GM03348 (cell line): ENCODE data around the gene ABCA13.

Experiments used
- DNase-seq: peaks from one replicate; pipeline ENCODE4 v3.0.0; 2012; ENCODE audit warnings: low spot score

ABCA13 gene

DNA sequence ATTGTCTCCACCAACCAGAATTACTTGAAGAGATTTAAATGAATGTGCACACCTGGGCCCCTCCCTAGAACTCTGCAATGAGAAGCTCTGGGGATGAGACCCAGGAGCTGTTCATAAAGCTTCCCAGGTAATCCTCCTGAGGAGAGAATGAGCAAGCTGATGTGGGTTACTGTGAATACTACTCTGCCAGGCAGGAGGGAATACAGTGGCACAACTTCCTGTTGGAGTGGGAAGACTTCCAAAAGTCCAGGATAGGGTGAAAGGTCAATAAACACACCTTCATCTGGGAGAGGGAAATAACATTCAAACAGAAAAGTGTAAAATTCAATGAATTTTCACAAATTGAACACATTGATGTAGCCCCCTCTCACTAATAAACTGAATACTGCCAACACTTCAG lies 351.4 kb downstream of the ABCA13 start:
- DNase-seq: no peak

DNA sequence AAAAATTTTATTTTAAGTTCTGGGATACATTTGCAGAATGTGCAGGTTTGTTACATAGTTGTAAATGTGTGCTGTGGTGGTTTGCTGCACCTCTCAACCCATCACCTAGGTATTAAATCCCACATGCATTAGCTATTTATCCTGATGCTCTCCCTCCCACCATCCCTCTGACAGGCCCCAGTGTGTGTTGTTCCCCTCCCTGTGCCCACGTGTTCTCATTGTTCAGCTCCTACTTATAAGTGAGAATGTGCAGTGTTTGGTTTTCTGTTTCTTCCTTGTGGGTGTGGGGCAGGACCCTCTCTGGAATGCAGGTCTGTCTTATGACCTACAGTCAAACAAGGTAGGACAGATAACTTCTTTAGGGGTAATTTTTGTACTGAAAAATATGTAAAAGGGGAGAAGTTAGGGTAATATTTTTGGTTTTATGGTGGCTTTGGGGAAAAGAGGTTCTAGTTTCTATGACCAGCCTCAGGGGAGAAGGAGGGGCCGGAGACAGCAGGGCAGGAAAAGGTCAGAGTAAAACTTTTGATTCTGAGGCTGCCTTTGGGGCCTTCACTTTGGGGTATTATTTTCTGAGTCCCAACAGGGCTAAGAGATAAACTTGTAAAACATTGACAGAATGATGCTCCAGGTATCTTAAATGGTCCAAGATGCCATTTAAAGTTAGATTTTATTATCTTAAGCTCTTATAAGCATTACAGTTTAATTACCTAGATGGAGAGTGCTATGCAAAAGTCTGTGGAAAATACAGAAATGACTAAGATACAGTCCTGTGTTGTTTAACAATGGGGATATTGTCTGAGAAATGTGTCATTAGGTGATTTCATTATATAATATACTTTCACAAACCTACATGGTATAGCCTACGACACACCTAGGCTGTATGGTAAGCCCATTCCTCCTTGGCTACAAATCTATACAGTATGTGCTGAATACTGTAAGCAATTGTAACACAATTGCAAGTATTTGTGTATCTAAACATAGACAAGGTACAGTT lies 354.8 kb downstream of the ABCA13 start:
- DNase-seq: no peak

- DNase-seq: no peak
Measured at GRCh38 chr7:48528646-48529045, 357.4 kb downstream of the ABCA13 start.

DNA sequence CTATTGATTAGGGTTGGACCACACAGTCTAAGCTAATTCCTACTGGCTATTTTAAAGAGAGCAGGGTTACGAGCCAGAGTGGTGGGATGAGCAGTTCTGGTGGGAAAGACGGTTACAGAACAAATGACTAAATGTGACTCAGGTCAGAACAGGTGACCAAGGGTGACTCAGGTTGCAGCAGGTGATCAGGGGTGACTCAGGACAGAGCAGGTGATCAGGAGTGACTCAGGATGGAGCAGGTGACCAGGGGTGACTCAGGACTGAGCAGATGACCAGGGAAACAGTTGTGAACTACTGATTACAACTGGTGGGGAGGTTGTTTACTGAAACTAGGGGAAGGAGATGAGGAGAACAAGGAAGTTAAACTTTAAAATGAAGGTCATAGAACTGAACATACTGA lies 366.3 kb downstream of the ABCA13 start:
- DNase-seq: no peak

GRCh38 chr7:48540746-48541145 lies 369.5 kb downstream of the ABCA13 start:
- DNase-seq: no peak

DNA sequence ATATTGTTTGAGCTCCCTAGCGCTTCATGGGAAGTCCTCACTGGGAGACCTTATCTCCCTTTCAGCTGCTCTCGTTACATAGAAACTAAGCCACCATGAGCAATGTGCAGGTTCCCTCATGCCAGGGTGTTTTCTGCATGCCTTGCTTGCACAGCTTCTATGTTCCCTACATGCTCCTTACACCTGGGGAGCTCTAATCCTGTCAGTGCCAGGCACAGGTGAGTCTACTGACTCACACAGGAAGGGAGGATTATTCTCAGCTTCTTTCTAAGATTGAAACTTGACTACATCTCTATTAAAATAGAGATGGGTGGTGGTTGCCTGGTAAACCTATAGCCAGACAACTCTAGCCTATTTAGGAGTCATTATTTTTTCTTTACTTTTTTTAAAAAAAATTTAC lies 377.4 kb downstream of the ABCA13 start:
- no peak for DNase-seq

DNA sequence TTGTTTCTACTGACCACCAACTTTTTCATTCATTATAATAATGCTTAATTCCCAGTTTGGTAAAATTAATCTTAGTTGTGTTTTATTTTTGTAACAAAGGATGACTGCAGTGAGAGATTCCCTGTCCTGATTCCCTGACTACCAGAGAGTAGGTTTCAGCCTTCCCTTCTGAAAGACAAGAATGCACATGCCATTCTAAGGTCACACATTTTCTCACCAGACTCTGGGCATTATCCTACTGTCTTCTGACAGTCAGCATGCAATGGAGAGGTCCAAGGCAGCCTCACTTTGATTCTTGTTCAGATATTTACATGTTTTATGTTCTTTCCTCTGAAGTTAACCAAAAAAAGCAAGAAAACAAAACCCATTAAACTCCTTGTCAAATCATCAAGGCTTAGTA lies 380.4 kb downstream of the ABCA13 start:
- no peak for DNase-seq

DNA sequence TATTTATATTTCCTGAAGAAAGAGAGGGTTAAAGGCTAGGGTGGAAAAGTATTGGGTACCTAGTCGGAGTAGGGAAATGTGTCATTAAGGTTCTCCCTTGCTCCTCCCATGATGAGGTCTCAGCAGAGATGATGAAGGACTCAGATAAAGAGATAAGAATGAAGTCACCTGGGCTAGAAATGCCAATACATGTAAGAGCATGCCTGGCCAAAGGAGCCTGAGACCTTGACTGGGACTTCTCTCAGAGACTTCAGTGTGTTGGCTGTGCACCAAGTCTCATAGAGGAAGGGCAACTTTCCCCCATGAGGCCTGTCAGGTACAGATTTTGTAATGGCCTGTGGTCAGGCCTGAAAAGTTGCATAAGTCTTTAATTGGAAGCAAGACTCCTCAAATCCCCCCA lies 392.1 kb downstream of the ABCA13 start:
- no peak for DNase-seq

GRCh38 chr7:48575516-48575915 lies 404.3 kb downstream of the ABCA13 start:
- no peak for DNase-seq

GRCh38 chr7:48587475-48587874 lies 416.2 kb downstream of the ABCA13 start:
- DNase-seq: no peak

- no peak for DNase-seq
Measured at GRCh38 chr7:48594349-48594748, 423.1 kb downstream of the ABCA13 start.

- DNase-seq: no peak
Measured at GRCh38 chr7:48595756-48596155, 424.5 kb downstream of the ABCA13 start.

DNA sequence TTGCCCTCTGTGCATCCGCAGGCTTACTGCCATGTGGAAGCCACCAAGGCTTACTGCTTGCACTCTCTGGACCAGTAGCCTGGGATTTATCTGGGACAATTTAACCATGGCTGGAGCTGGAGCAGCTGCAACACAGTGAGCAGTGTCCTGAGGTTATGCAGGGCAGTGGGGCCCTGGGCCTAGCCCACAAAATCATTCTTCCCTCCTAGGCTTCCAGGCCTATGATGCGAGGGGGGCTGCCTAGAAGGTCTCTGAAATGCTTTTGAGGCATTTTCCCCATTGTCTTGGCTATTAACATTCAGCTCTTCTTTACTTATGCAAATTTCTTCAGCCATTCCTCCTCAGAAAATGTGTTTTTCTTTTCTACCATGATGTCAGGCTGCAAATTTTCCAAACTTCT lies 439.4 kb downstream of the ABCA13 start:
- no peak for DNase-seq

- no peak for DNase-seq
Measured at GRCh38 chr7:48611993-48612392, 440.7 kb downstream of the ABCA13 start.

DNA sequence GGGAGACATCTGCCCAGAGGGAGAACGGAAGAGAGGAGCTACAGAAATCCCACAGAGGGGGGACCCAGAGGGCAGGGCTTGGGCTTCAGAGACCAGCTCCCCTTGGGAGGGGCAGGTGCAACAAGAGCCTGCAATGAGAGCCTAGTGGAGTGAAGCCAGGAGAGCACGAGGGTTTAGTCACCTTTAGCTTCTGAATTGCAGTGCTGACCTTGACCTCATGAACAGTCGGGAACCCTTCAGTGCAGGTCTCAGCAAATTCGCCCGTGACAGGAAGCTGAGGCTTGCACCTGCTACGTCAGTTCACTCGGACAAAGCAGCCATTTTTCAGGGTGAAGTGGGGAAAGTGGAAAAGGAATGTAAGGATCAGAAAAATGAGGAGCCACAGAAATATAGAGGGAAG lies 446.2 kb downstream of the ABCA13 start:
- no peak for DNase-seq

GRCh38 chr7:48617993-48618392 lies 446.7 kb downstream of the ABCA13 start:
- DNase-seq: no peak

GRCh38 chr7:48621076-48621475 lies 449.8 kb downstream of the ABCA13 start:
- DNase-seq: no peak

GRCh38 chr7:48627164-48627563 lies 455.9 kb downstream of the ABCA13 start:
- no peak for DNase-seq

DNA sequence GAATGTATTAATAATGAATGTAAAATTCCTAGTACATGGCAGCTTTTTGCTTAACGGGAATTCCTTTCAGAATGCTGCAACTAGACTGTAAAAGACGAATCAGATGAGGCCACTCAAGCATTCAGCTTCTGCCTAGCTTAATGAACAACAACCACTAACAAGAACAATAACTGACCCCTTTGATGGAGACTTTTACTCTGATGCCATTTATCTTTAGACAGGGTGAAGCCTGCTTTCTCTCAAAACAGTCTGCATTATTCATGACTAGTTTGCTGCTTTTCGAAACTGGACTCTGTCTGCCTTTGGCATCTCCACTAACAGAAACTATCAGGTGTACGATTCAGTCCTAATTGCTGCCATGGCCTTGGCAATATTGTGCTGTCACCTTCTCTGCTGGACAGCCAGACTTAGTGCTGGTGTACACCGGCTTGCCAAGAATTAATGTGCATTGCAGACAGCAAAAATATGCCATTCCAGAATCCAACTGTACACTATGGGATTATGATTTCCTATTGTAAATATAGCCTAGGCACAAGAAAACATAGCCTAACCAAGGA lies 457.6 kb downstream of the ABCA13 start:
- DNase-seq: no peak

- no peak for DNase-seq
Measured at GRCh38 chr7:48634116-48634632, 462.9 kb downstream of the ABCA13 start.

DNA sequence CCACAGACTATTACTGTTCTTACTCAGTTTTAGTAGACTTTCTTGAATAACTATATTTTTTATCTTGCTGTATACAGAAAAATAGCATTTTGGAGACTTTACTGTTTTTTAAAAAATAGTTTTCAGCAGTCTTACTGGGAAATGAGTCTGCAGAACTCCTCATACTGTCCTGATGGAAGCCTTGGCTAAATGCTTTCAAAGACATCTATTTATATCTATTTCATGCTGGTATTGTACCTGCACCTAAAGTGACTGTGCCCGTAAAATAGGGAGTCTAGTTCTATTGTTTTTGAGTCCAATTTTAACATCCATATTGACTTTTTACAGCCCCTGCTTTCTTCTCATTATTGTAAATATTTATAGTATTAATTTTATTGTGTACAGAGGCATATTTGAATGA lies 464.5 kb downstream of the ABCA13 start:
- DNase-seq: no peak

GRCh38 chr7:48636391-48637015 lies 465.2 kb downstream of the ABCA13 start:
- no peak for DNase-seq

DNA sequence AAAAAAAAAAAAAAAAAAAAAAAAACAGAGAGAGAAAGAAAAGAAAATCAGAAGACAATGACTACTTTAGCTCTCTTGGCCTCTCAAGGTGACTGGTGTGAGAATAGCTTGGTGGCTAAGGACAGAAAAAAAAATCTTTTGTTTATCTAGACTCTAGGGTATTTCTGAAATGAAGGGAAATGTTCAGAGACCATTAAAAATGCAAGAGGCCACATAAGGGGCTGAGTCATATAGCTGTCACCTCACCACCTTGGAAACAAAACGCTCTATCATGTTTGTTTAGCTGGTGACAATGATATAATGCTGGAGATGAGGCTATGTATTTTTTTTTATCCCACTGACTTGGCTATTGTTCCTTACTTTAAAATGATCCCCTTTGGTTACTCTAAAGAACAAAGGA lies 466.1 kb downstream of the ABCA13 start:
- no peak for DNase-seq
